ENCODE results near the gene WDR72.

- TF ChIP-seq CTCF (IDR thresholded peaks at IDR 0.05; ENCODE audit: insufficient read depth, low read length) (no peak), POLR2AphosphoS5 (IDR thresholded peaks at IDR 0.05; ENCODE audit: low read depth) (no peak)
Measured at GRCh38 chr15:53625260-53625659, 134.2 kb downstream of the WDR72 start.
